NCI-H774 (cell line): ENCODE measurements around the gene ALOX5.
"Not testable (repeated sequence)": the region's sequence is repeated elsewhere in the genome, so short reads cannot be mapped to it uniquely, and the experiment has no call there.

Experiments
- DNase-seq: peaks from one replicate; lab custom pipeline; 2025; lab: John Stamatoyannopoulos, UW

The ALOX5 gene

DNA sequence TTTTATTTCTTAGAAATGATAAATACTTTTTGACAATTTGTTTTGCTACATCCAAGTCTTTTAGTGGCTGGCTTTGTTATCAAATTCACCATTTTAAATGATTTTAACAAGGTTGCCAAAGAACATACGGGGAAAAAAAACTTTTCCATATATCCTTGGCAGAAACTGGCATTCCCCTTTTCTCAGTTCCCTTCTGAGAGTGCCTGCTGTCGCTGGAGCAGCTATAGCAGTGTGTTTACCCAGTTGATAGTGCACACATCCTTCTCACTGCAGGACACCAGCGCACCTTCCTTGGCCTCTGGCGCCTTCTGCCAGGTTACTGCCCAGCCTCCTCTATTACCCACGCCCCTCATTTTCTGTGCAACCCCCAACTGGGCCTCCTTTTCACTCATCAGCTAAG lies 94.1 kb downstream of the ALOX5 start:
- no peak for DNase-seq

GRCh38 chr10:45470098-45471012 lies 96.3 kb downstream of the ALOX5 start:
- DNase-seq: no peak

GRCh38 chr10:45471059-45471458 lies 97.0 kb downstream of the ALOX5 start:
- DNase-seq: no peak

DNA sequence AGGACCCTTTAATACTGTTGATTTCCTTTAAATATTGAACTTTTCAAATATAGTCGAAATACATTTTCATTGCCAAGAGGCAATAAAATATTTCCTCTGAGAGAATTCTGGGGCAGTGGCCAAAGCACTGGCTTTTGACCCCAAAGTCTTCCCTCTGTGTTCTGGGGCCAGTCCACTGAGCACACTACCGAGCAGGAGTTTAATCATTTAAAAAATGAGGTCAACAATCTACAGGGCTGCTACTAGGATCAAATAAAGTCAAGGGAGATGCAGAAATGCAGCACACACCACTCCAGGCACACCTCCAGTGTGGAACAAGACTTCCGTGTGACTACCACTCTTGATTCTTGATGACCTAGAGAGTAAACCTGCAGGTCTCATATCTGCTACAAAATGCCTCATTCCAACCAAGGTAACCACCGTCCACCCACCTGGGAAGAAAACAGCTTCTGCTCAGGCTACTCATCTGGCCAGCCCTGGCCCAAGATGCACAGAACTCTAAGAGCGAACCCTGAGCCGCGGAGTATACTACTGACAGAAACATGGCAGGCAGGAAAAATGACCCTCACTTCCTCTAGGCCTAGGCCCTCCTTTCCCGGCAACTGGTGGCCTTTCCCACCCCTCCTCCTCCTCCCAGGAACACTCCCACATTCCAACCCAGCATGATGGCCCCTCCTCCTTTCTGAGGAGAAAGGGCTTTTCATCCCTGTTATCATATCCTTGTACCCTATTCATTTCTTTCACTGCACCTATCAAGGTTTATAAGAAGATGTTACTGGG lies 97.7 kb downstream of the ALOX5 start:
- no peak for DNase-seq

DNA sequence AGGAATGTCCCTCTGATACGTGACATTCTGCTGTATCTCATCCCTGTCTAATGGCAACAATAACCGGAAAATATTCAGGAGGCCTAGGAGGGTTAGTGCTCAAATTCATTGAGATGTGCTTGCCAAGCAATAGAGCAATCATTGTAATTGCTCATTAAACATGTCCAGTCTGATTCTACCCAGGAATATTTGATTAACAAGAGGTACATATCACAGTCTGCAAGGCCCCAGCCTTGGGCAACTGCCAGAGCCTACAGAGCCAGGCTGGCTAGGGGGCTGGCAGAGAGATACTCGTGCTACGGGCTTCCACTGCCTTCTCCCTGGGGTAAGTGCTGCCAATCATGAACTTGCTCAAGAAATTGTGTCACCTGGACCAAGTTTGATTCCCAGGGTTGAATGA lies 99.1 kb downstream of the ALOX5 start:
- DNase-seq: no peak

DNA sequence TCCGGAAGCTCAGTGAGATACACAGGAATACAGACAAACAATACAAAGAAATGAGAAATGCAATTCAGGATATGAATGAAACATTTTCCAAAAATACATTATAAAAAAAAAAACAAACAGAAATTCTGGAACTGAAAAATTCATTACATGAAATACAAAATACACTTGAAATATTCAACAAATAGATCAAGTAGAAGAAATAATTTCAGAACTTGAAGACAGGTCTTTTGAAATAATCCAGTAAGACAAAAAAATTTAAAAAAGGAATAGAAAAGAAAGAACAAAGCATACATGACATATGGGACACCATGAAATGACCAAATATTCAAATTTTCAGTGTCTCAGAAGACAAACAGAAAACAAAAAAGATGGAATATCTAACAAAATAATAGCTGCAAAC lies 102.5 kb downstream of the ALOX5 start:
- no peak for DNase-seq

DNA sequence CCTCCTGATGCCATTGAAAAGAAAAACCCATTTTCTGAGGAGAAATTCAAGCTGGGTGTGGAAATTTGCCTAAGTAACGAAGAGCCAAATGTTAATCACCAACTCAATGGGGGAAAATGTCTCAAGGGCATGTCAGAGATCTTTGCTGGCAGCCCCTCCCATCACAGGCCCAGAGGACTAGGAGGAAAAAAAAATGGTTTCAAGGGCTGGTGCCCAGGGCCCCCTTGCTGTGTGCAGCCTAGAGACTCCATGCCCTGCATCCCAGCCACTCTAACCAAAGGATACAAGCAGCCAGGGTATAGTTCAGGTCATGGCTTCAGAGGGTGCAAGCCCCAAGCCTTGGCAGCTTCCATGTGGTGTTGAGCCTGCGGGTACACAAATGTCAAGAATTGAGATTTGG lies 106.3 kb downstream of the ALOX5 start:
- DNase-seq: no peak

DNA sequence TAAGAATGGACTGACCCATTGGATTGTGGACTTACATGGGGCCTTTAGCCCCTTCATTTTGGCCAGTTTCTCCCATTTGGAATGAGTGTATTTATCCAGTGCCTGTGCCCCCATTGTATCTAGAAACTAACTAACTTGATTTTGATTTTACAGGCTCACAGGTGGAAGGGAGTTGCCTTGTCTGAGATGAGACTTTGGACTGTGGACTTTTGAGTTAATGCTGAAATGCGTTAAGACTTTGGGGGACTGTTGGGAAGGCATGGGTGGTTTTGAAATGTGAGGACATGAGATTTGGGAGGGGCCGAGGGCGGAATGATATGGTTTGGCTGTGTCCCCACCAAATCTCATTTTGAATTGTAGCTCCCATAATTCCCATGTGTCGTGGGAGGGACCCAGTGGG lies 107.1 kb downstream of the ALOX5 start:
- not testable (repeated sequence) for DNase-seq

DNA sequence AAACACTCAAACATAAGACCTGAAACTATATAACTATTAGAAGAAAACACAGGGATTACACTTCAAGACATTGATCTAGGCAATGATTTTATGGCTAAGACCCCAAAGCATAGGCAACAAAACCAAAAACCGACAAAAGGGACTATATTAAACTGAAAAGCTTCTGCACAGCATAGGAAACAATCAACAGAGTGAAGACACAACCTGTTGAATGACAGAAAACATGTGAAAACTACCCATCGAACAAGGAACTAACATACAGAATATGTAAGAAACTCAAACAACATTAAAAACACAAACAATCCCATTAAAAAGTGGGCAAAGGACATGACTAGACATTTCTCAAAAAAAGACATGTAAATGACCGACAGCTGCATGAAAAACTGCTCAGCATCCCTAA lies 109.0 kb downstream of the ALOX5 start:
- DNase-seq: no peak

- no peak for DNase-seq
These were observed 113.7 kb downstream of the ALOX5 start for GRCh38 chr10:45487735-45488134.

- no peak for DNase-seq
These were observed 114.3 kb downstream of the ALOX5 start for GRCh38 chr10:45488365-45488764.

- DNase-seq: no peak
These were observed 116.3 kb downstream of the ALOX5 start for GRCh38 chr10:45490277-45490676.

- no peak for DNase-seq
These were observed 117.0 kb downstream of the ALOX5 start for GRCh38 chr10:45491061-45491460.
